Sigmoid colon (tissue), 4 donors: ENCODE results near the gene SPATS2L.

Experiments
- POLR2A ChIP-seq, 2 donors: fragments of 450-650 bp; IDR thresholded peaks; one replicate each; pipeline ENCODE4 v1.6.1; 2016; ENCODE audit warnings: antibody characterized with exemption in 2 of 2, mild to moderate bottlenecking in 2 of 2, moderate library complexity in 2 of 2
- POLR2AphosphoS5 ChIP-seq, 4 donors: sonication (generic); formaldehyde crosslinking; IDR thresholded peaks; one replicate each; pipeline ENCODE4 v1.6.1; 2017; ENCODE audit warnings: antibody characterized with exemption in 4 of 4
- TF ChIP-seq, protein P1 (sequence below), 4 experiments: fragments of 450-650 bp in 3 of 4; fragments of 200-600 bp in 1 of 4; IDR thresholded peaks; one replicate each; pipeline ENCODE4 v1.5.1; 2016 to 2019; ENCODE audit warnings: antibody characterized with exemption in 4 of 4, mild to moderate bottlenecking in 3 of 4, moderate library complexity in 2 of 4

DNA sequence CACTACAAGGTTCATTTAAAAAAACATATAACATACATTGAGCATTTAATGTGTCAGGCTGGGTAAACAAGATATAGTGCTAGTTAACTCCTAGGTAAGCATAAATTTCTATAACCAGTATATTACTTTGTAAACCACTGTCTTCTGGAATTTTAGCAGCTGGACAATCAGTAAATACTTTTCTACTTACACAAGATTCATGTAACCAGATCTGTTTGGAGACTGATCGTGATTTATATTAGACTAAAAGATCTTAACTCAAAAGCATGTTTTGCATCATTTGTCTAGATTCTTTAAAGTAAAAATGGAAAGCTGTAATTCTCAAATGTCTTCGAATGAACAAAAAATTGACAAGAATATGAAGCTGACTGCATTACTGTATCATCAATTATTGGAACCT is 218.6 kb downstream of the SPATS2L start:
- TF ChIP-seq POLR2A (IDR thresholded peaks at IDR 0.05) (no peak), POLR2AphosphoS5 (IDR thresholded peaks at IDR 0.05) (no peak)
- TF ChIP-seq, protein P1, sequence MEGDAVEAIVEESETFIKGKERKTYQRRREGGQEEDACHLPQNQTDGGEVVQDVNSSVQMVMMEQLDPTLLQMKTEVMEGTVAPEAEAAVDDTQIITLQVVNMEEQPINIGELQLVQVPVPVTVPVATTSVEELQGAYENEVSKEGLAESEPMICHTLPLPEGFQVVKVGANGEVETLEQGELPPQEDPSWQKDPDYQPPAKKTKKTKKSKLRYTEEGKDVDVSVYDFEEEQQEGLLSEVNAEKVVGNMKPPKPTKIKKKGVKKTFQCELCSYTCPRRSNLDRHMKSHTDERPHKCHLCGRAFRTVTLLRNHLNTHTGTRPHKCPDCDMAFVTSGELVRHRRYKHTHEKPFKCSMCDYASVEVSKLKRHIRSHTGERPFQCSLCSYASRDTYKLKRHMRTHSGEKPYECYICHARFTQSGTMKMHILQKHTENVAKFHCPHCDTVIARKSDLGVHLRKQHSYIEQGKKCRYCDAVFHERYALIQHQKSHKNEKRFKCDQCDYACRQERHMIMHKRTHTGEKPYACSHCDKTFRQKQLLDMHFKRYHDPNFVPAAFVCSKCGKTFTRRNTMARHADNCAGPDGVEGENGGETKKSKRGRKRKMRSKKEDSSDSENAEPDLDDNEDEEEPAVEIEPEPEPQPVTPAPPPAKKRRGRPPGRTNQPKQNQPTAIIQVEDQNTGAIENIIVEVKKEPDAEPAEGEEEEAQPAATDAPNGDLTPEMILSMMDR (IDR thresholded peaks at IDR 0.05): no peak
